H1 (cell line): Measurements from ENCODE around the gene CFDP1. TPM values are rescaled to one million over a fixed set of nuclear protein-coding genes. Genes with fewer than 3 reads are reported as not detected.

Source experiments
- CTCF ChIA-PET: fragments of 300-600 bp; sonication (Branson Sonifier 250); formaldehyde crosslinking; loops from one replicate; lab custom pipeline; 2021; ENCODE audit not compliant: partially characterized antibody; lab: Charles Lee
- POLR2A ChIA-PET: fragments of 300-600 bp; sonication (Branson Sonifier 250); formaldehyde crosslinking; loops from one replicate; lab custom pipeline; 2021; ENCODE audit warnings: inconsistent platforms; ENCODE audit not compliant: partially characterized antibody; lab: Charles Lee
- DNase-seq, 2 experiments: peaks; one replicate each; pipeline versions ENCODE4 v3.0.0 to v3.0.0-alpha.2; 2010 to 2022; ENCODE audit warnings: low spot score in 2 of 2, low read depth in 1 of 2, mixed read lengths in 1 of 2
- FAIRE-seq: peaks from 2 replicates; lab custom pipeline; 2011; peaks lifted over from hg19 to GRCh38; lab: Jason Lieb, UNC
- H2AFZ ChIP-seq: 2 replicates; pipeline ENCODE4 v1.8.1; 2012; ENCODE audit warnings: low read length, inconsistent platforms
- H2AK5ac ChIP-seq: 2 replicates; pipeline ENCODE4 v1.6.1; 2013; ENCODE audit warnings: low read depth, low read length
- H2BK120ac ChIP-seq: replicated peaks from 2 replicates; pipeline ENCODE3; 2013; ENCODE audit warnings: low read depth, low read length, inconsistent platforms
- H2BK12ac ChIP-seq: 2 replicates; pipeline ENCODE4 v1.6.1; 2013; ENCODE audit warnings: low read depth, low read length
- H2BK15ac ChIP-seq: 2 replicates; pipeline ENCODE4 v1.6.1; 2013; ENCODE audit warnings: low read length
- H2BK20ac ChIP-seq: 2 replicates; pipeline ENCODE4 v1.6.1; 2013; ENCODE audit warnings: low read length
- H2BK5ac ChIP-seq: 2 replicates; pipeline ENCODE4 v1.6.1; 2013; ENCODE audit warnings: low read depth, low read length
- H3K14ac ChIP-seq: 2 replicates; pipeline ENCODE4 v1.6.1; 2013; ENCODE audit warnings: inconsistent platforms; ENCODE audit not compliant: insufficient read length
- H3K18ac ChIP-seq: 2 replicates; pipeline ENCODE4 v1.6.1; 2013; ENCODE audit warnings: low read length; ENCODE audit errors: extremely low read depth
- H3K23ac ChIP-seq: 2 replicates; pipeline ENCODE4 v1.6.1; 2013; ENCODE audit warnings: inconsistent platforms; ENCODE audit not compliant: insufficient read length
- H3K23me2 ChIP-seq: 2 replicates; pipeline ENCODE4 v1.6.1; 2013; ENCODE audit warnings: low read depth, low read length
- H3K27ac ChIP-seq: 2 replicates; pipeline ENCODE4 v1.6.1; 2011; ENCODE audit warnings: low read depth, low read length, inconsistent platforms
- H3K27me3 ChIP-seq, 4 experiments: replicated peaks in 1 of 4; 1 replicate in 1 of 4; 2 replicates in 3 of 4; pipeline versions ENCODE4 v1.6.1 to v1.8.1; 2011 to 2013; ENCODE audit warnings: low read length in 3 of 4, mild to moderate bottlenecking in 3 of 4, inconsistent platforms in 2 of 4, mixed read lengths in 2 of 4, moderate library complexity in 1 of 4; ENCODE audit not compliant: control insufficient read depth in 3 of 4, insufficient read depth in 3 of 4; ENCODE audit errors: extremely low read depth in 1 of 4
- H3K36me3 ChIP-seq, 4 experiments: 2 replicates each; pipeline versions ENCODE4 v1.6.1 to v1.8.1; 2011 to 2013; ENCODE audit warnings: mild to moderate bottlenecking in 4 of 4, low read length in 3 of 4, moderate library complexity in 2 of 4, control low read depth in 1 of 4, inconsistent platforms in 1 of 4; ENCODE audit not compliant: insufficient read depth in 4 of 4, control insufficient read depth in 2 of 4
- H3K4ac ChIP-seq: replicated peaks from 2 replicates; pipeline ENCODE3; 2013; ENCODE audit warnings: low read length, low read depth, mixed read lengths, inconsistent platforms; ENCODE audit not compliant: insufficient read length
- H3K4me1 ChIP-seq, 4 experiments: replicated peaks in 1 of 4; 1 replicate in 1 of 4; 2 replicates in 3 of 4; pipeline versions ENCODE4 v1.6.1 to v1.8.1; 2011 to 2013; ENCODE audit warnings: low read length in 3 of 4, inconsistent platforms in 2 of 4, mixed read lengths in 1 of 4; ENCODE audit not compliant: insufficient read depth in 4 of 4, control insufficient read depth in 3 of 4
- H3K4me2 ChIP-seq, 2 experiments: 2 replicates each; pipeline versions ENCODE4 v1.6.1 to v1.8.1; 2011 to 2013; ENCODE audit warnings: low read depth in 2 of 2, low read length in 2 of 2, control low read depth in 1 of 2, inconsistent platforms in 1 of 2, mild to moderate bottlenecking in 1 of 2; ENCODE audit not compliant: insufficient read depth in 1 of 2
- H3K4me3 ChIP-seq, 4 experiments: fragments of 200-600, 300-600 bp in 1 of 4; sonication (generic), shearing (Covaris generic), sonication (Bioruptor Twin) in 1 of 4; 2 replicates each; pipeline versions ENCODE4 v1.5.1 to v1.8.1; 2011 to 2016; ENCODE audit warnings: low read length in 4 of 4, low read depth in 3 of 4, control low read depth in 2 of 4, inconsistent platforms in 2 of 4, mild to moderate bottlenecking in 2 of 4, mixed read lengths in 1 of 4, moderate library complexity in 1 of 4; ENCODE audit not compliant: insufficient read depth in 2 of 4; ENCODE audit errors: extremely low read depth in 1 of 4
- H3K56ac ChIP-seq: replicated peaks from 2 replicates; pipeline ENCODE3; 2013; ENCODE audit warnings: low read depth, mild to moderate bottlenecking, mixed read lengths, low read length, inconsistent platforms; ENCODE audit not compliant: insufficient read length
- H3K79me1 ChIP-seq: 2 replicates; pipeline ENCODE4 v1.6.1; 2013; ENCODE audit warnings: low read depth, low read length, control low read depth
- H3K79me2 ChIP-seq, 2 experiments: 2 replicates each; pipeline versions ENCODE4 v1.6.1 to v1.8.1; 2012 to 2013; ENCODE audit warnings: low read length in 2 of 2, mild to moderate bottlenecking in 2 of 2, inconsistent platforms in 1 of 2; ENCODE audit not compliant: insufficient read depth in 2 of 2, control insufficient read depth in 1 of 2
- H3K9ac ChIP-seq, 4 experiments: replicated peaks in 1 of 4; 1 replicate in 1 of 4; 2 replicates in 3 of 4; pipeline versions ENCODE4 v1.6.1 to v1.8.1; 2011 to 2013; ENCODE audit warnings: low read depth in 3 of 4, low read length in 3 of 4, control low read depth in 2 of 4, mild to moderate bottlenecking in 2 of 4, moderate library complexity in 2 of 4, inconsistent platforms in 1 of 4; ENCODE audit errors: extremely low read depth in 1 of 4
- H3K9me3 ChIP-seq, 2 experiments: 2 replicates each; pipeline versions ENCODE4 v1.6.1 to v1.8.1; 2012 to 2013; ENCODE audit warnings: mild to moderate bottlenecking in 2 of 2, moderate library complexity in 2 of 2, control low read depth in 1 of 2, inconsistent platforms in 1 of 2, low read depth in 1 of 2, low read length in 1 of 2, mixed read lengths in 1 of 2; ENCODE audit not compliant: insufficient read depth in 2 of 2
- H4K20me1 ChIP-seq, 2 experiments: replicated peaks in 1 of 2; 2 replicates each; pipeline versions ENCODE3 to v1.8.1; 2011 to 2013; ENCODE audit warnings: inconsistent platforms in 2 of 2, low read length in 2 of 2, mild to moderate bottlenecking in 1 of 2; ENCODE audit not compliant: insufficient read depth in 2 of 2, control insufficient read depth in 1 of 2
- H4K5ac ChIP-seq: 2 replicates; pipeline ENCODE4 v1.6.1; 2013; ENCODE audit warnings: low read length, low read depth, mixed read lengths, inconsistent platforms; ENCODE audit not compliant: insufficient read length
- H4K8ac ChIP-seq: 2 replicates; pipeline ENCODE4 v1.8.0; 2013; ENCODE audit warnings: mild to moderate bottlenecking, moderate library complexity, low read length, inconsistent platforms; ENCODE audit not compliant: insufficient read depth; ENCODE audit errors: extremely low read depth
- H4K91ac ChIP-seq: replicated peaks from 2 replicates; pipeline ENCODE3; 2013; ENCODE audit warnings: low read length, mixed read lengths, inconsistent platforms; ENCODE audit not compliant: insufficient read length
- BACH1 ChIP-seq: IDR thresholded peaks from 2 replicates; pipeline ENCODE4 v1.6.1; 2012; ENCODE audit warnings: low read length, improper control_type of control experiment
- BCL11A ChIP-seq, 2 experiments: IDR thresholded peaks; one replicate each; pipeline ENCODE4 v1.6.1; 2011; ENCODE audit warnings: low read depth in 2 of 2, low read length in 2 of 2, mild to moderate bottlenecking in 2 of 2
- CHD1 ChIP-seq: IDR thresholded peaks from 2 replicates; pipeline ENCODE4 v1.6.1; 2012; ENCODE audit warnings: low read depth, low read length, improper control_type of control experiment
- E2F6 ChIP-seq: IDR thresholded peaks from 2 replicates; pipeline ENCODE4 v1.6.1; 2012; ENCODE audit warnings: inconsistent platforms
- FOSL1 ChIP-seq: IDR thresholded peaks from 2 replicates; pipeline ENCODE4 v1.6.1; 2011; ENCODE audit warnings: mild to moderate bottlenecking, low read depth, low read length, moderate library complexity; ENCODE audit not compliant: insufficient read depth
- KDM4A ChIP-seq: IDR thresholded peaks from one replicate; pipeline ENCODE4 v1.7.1; 2012; ENCODE audit warnings: low read depth, mild to moderate bottlenecking, moderate library complexity, low read length, inconsistent platforms; ENCODE audit not compliant: severe bottlenecking
- KDM5A ChIP-seq: fragments of 200-600 bp; IDR thresholded peaks from 2 replicates; pipeline ENCODE4 v1.7.1; 2012; ENCODE audit warnings: mild to moderate bottlenecking, low read length, inconsistent platforms, mixed read lengths
- NANOG ChIP-seq: IDR thresholded peaks from 2 replicates; pipeline ENCODE4 v1.6.1; 2011; ENCODE audit warnings: low read length, low read depth, mild to moderate bottlenecking, inconsistent platforms; ENCODE audit not compliant: insufficient read depth, poor library complexity, severe bottlenecking
- RBBP5 ChIP-seq: IDR thresholded peaks from 2 replicates; pipeline ENCODE4 v1.7.1; 2012; ENCODE audit warnings: low read depth, mild to moderate bottlenecking, inconsistent platforms, low read length, moderate library complexity, borderline replicate concordance
- RXRA ChIP-seq: IDR thresholded peaks from 2 replicates; pipeline ENCODE4 v1.6.1; 2011; ENCODE audit warnings: low read depth, mild to moderate bottlenecking, low read length, moderate library complexity; ENCODE audit not compliant: insufficient read depth
- SIN3A ChIP-seq, 2 experiments: IDR thresholded peaks in 1 of 2; conservative IDR thresholded peaks in 1 of 2; 2 replicates each; pipeline ENCODE4 v1.6.1; 2011 to 2012; ENCODE audit warnings: low read length in 2 of 2, improper control_type of control experiment in 1 of 2, low read depth in 1 of 2, mild to moderate bottlenecking in 1 of 2
- SIRT6 ChIP-seq: IDR thresholded peaks from one replicate; pipeline ENCODE4 v1.7.1; 2012; ENCODE audit warnings: low read length, inconsistent platforms
- WGBS, 2 experiments: shearing (Covaris generic) in 1 of 2; methylation state at CpG; one replicate each; pipeline versions ENCODE4 v1.1.6 to v1.1.7; 2013 to 2015; ENCODE audit warnings: low lambda C conversion rate in 2 of 2, mixed read lengths in 2 of 2, inconsistent platforms in 1 of 2, low coverage in 1 of 2, missing lambda C conversion rate in 1 of 2; ENCODE audit not compliant: insufficient replicate concordance in 2 of 2, insufficient coverage in 1 of 2, insufficient read length in 1 of 2; ENCODE audit errors: extremely low coverage in 1 of 2, missing lambda C conversion rate in 1 of 2; 5-methylcytosine and 5-hydroxymethylcytosine counted together
- polyA plus RNA-seq, 7 experiments: library from polyadenylated mRNA; depleted of rRNA in 3 of 7; stranded (reverse) in 5 of 7; unstranded in 2 of 7; fragments of >200 nt in 5 of 7; fragments of 200-250 nt in 2 of 7; gene quantifications; 1 replicate in 5 of 7; 2 replicates in 1 of 7; 4 replicates in 1 of 7; pipeline versions ENCODE4 v1.2.1 to v1.2.3, GENCODE V29; 2011 to 2013; ENCODE audit warnings: missing spikeins in 2 of 7, mixed read lengths in 2 of 7
- total RNA-seq: library from RNA; stranded (reverse); fragmentation: NEBNext Ultra II Directional; extraction: Animal tissue kit (Norgen Biotek cat#: 25700); gene quantifications from 2 replicates; pipeline ENCODE4 v1.2.1, GENCODE V29; 2021

Gene CFDP1
- total and polyA plus RNA-seq, 2 of the 8 experiments (the other 6 are each of a cell fraction or from before 2014, with no cell fraction given): 25.5 to 77.3 TPM

GRCh38 chr16:75305364-75306098, 127.8 kb downstream of the CFDP1 start:
- Histone ChIP-seq H3K9ac (no peak overlapping the region), H3K79me2 (no peaks in the 10 kb centered on the region), H2BK15ac (no peak overlapping the region), H3K56ac (no peak overlapping the region), H4K91ac (no peak overlapping the region), H3K27ac (no peak overlapping the region), H3K27me3 (no peaks in the 10 kb centered on the region), H3K4me1 (no peaks in the 10 kb centered on the region), H2BK12ac (no peak overlapping the region), H3K23me2 (no peaks in the 10 kb centered on the region), H2BK120ac (no peak overlapping the region), H3K79me1 (no peaks in the 10 kb centered on the region), H4K5ac (no peak overlapping the region), H2AK5ac (no peak overlapping the region), H3K9me3 (no peaks in the 10 kb centered on the region), H2AFZ (no peak overlapping the region), H2BK5ac (no peak overlapping the region), H3K23ac (no peak overlapping the region), H3K4me3 (no peak overlapping the region), H3K4me2 (no peak overlapping the region), H3K18ac (no peak overlapping the region), H3K14ac (no peak overlapping the region), H3K4ac (no peak overlapping the region), H4K20me1 (no peaks in the 10 kb centered on the region), H4K8ac (no peak overlapping the region), H2BK20ac (no peak overlapping the region), H3K36me3 (peaks cover 10 to 29% (median 20%) of the 10 kb centered on the region in 4 experiments; a peak in 7 of 8 replicates)
- 89% methylated on average over 8 of the region's 8 CpGs; no CpG with 5 or more reads in 1 of the 2 experiments for WGBS, 2 experiments
- CTCF ChIA-PET: interaction anchor here (1.0 to 2.1 kb wide), 10 partner anchors 13 to 107 kb away, joined by 3 to 9 read pairs (median 4); no protein-coding TSS in a partner anchor
- DNase-seq: no peak
- no peak for FAIRE-seq
- POLR2A ChIA-PET: interaction anchor here (1.4 to 1.5 kb wide), 2 partner anchors 20 to 51 kb away, joined by 3 to 4 read pairs; no protein-coding TSS in a partner anchor
- TF ChIP-seq SIN3A (conservative IDR thresholded peaks at IDR 0.05 in 1 of 2, IDR thresholded peaks at IDR 0.05 in 1 of 2; ENCODE audit: low read depth in 1 of 2, low read length in 2 of 2) (no peak), E2F6 (no peak), SIRT6 (no peak), BCL11A (IDR thresholded peaks at IDR 0.05; ENCODE audit: low read depth in 2 of 2, low read length in 2 of 2) (no peak), KDM4A (no peak), FOSL1 (no peak), BACH1 (no peak), RXRA (no peak), NANOG (no peak), RBBP5 (no peak), KDM5A (no peak), CHD1 (no peak)
